ENCODE measurements around the gene CACNA2D4. TPM values are rescaled to one million over a fixed set of nuclear protein-coding genes. Genes with fewer than 3 reads are reported as not detected.

CACNA2D4 gene
- total RNA-seq, 4 donors from 2014 or later: 0.25 to 3.1 (median 0.68) TPM

GRCh38 chr12:1815814-1816729 lies 102.4 kb downstream of the CACNA2D4 start:
- Histone ChIP-seq H3K36me3 (no peaks in the 10 kb centered on the region), H3K4me1 (no peaks in the 10 kb centered on the region), H3K27ac (no peak overlapping the region), H3K27me3 (peaks cover 20 to 24% (median 21%) of the 10 kb centered on the region in 3 donors), H3K4me3 (no peak overlapping the region), H3K9me3 (no peaks in the 10 kb centered on the region)
- in situ Hi-C loops (cut with MboI; ENCODE audit: low sequenced_read_pairs in 4 of 4): loop anchor here in 2 of 4 donors (25.0 kb wide), 2 partner anchors 471 to 771 kb away; no protein-coding TSS in a partner anchor
- TF ChIP-seq CTCF (IDR thresholded peaks at IDR 0.05 in 4 of 5, conservative IDR thresholded peaks at IDR 0.05 in 1 of 5): no peak
- intact Hi-C loops (cut with DNase I; ENCODE audit: low total_unique reads): no loop called here
- DNase-seq (no peak), ATAC-seq (no peak)

- intact Hi-C loops (cut with DNase I; ENCODE audit: low total_unique reads) (no loop called here), in situ Hi-C loops (cut with MboI; ENCODE audit: low sequenced_read_pairs in 4 of 4) (loop anchor here in 2 of 4 donors (25.0 kb wide), 2 partner anchors 472 to 772 kb away; no protein-coding TSS in a partner anchor)
These were observed 103.3 kb downstream of the CACNA2D4 start for GRCh38 chr12:1815108-1815507.

GRCh38 chr12:1814266-1814665 lies 104.2 kb downstream of the CACNA2D4 start:
- Histone ChIP-seq H3K4me1 (no peaks in the 10 kb centered on the region), H3K9me3 (no peaks in the 10 kb centered on the region), H3K27ac (no peak overlapping the region), H3K27me3 (peaks cover 3 to 6% (median 5%) of the 10 kb centered on the region in 3 donors), H3K4me3 (no peak overlapping the region), H3K36me3 (no peaks in the 10 kb centered on the region)
- in situ Hi-C loops (cut with MboI; ENCODE audit: low sequenced_read_pairs in 4 of 4) (loop anchor here in 2 of 4 donors (25.0 kb wide), 2 partner anchors 473 to 773 kb away; no protein-coding TSS in a partner anchor), intact Hi-C loops (cut with DNase I; ENCODE audit: low total_unique reads) (no loop called here)
- ATAC-seq: no peak
- TF ChIP-seq CTCF (IDR thresholded peaks at IDR 0.05 in 4 of 5, conservative IDR thresholded peaks at IDR 0.05 in 1 of 5) (no peak), POLR2A (IDR thresholded peaks at IDR 0.05) (no peak)
- DNase-seq: no peak

More at GRCh38 chr12:1815108-1815507, 103.3 kb downstream of the CACNA2D4 start:
- no peak for TF ChIP-seq CTCF (IDR thresholded peaks at IDR 0.05 in 4 of 5, conservative IDR thresholded peaks at IDR 0.05 in 1 of 5)
- TF ChIP-seq POLR2A (IDR thresholded peaks at IDR 0.05): no peak
- no peak for ATAC-seq
- no peaks in the 10 kb centered on the region for H3K4me1 ChIP-seq
- no peaks in the 10 kb centered on the region for H3K36me3 ChIP-seq
- peaks cover 11 to 14% (median 12%) of the 10 kb centered on the region in 3 donors for H3K27me3 ChIP-seq
- H3K27ac ChIP-seq: no peak overlapping the region
- DNase-seq: no peak
- H3K9me3 ChIP-seq: no peaks in the 10 kb centered on the region
- no peak overlapping the region for H3K4me3 ChIP-seq

GRCh38 chr12:1812650-1813302 lies 105.7 kb downstream of the CACNA2D4 start:
- TF ChIP-seq CTCF (IDR thresholded peaks at IDR 0.05 in 4 of 5, conservative IDR thresholded peaks at IDR 0.05 in 1 of 5) (no peak), POLR2A (IDR thresholded peaks at IDR 0.05) (no peak)
- Histone ChIP-seq H3K27me3 (peaks cover 0 to 5% (median 5%) of the 10 kb centered on the region in 3 donors), H3K4me1 (no peaks in the 10 kb centered on the region), H3K27ac (peak overlapping the region; percentile 39 to 57 (median 42)), H3K36me3 (no peaks in the 10 kb centered on the region), H3K4me3 (no peak overlapping the region), H3K9me3 (no peaks in the 10 kb centered on the region)
- in situ Hi-C loops (cut with MboI; ENCODE audit: low sequenced_read_pairs in 4 of 4) (loop anchor here in 2 of 4 donors (25.0 kb wide), 2 partner anchors 475 to 775 kb away; no protein-coding TSS in a partner anchor), intact Hi-C loops (cut with DNase I; ENCODE audit: low total_unique reads) (no loop called here)
- ATAC-seq: peak; percentile 42 to 60
- DNase-seq: no peak
